Right lobe of liver (tissue), 4 donors: ENCODE results near the gene TMEM266.

Experiments
- CTCF ChIP-seq, 4 donors: fragments of 200-600 bp in 3 of 4; fragments of 450-650 bp in 1 of 4; IDR thresholded peaks; one replicate each; pipeline versions ENCODE4 v1.5.1 to v1.8.0; 2016 to 2022; ENCODE audit warnings: antibody characterized with exemption in 4 of 4, mild to moderate bottlenecking in 2 of 4
- POLR2A ChIP-seq: fragments of 450-650 bp; IDR thresholded peaks from one replicate; pipeline ENCODE4 v1.6.1; 2017; ENCODE audit warnings: antibody characterized with exemption, mild to moderate bottlenecking
- donor health status: DM: no; HTN: no; CAD: no.
- donor health status: DM: no; HTN: no; CAD: no.
- donor health status: DM: no; HTN: yes; CAD: no.

DNA sequence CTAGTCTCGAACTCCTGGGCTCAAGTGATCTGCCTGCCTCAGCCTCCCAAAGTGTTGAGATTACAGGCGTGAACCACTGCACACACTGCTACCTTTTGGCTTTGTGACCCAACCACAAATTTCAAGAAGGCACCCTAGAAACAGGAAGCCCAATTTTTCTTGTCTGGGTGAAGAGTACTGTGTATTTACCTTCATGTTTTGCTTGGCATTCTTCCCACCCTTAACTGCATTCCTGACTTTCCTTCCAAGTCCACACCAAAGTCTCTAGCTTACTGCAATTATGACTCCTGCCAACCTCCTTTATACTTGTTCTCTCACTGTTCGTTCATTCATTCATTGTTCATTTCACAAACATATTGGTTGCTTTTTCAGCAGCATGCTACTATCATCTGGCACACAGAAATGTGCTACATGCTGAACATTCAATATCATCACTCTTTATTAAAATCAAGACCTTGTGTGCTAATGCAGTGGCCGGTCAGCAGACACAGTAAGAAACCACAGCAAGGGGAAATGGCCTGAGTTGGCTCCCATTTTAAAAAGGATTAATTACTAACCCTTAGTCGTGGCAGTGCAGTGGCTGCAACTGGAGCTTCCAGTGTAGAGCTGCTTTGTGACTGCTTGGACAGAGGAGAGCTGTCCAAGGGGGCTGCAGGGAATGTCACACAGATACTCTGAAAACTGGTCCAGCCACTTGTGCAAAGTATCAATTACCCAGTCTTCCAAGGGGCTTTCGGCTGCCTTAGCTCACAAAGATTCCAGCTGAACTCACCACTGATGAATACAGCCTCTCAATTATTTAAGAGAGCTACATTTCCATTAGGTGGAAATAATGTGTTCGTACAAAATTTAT, 157.5 kb downstream of the TMEM266 start:
- TF ChIP-seq CTCF (IDR thresholded peaks at IDR 0.05) (no peak), POLR2A (no peak)
